GM21825 (cell line): ENCODE data around the gene RXFP4.
"Not testable (repeated sequence)": the region's sequence is repeated elsewhere in the genome, so short reads cannot be mapped to it uniquely, and the experiment has no call there.

ENCODE experiments used
- ATAC-seq: cut with Tn5 transposase; IDR thresholded peaks from one replicate; pipeline ENCODE4 v1.9.1; 2021; ENCODE audit warnings: mild to moderate bottlenecking, moderate library complexity; ENCODE audit not compliant: unreplicated experiment

The RXFP4 gene, protein sequence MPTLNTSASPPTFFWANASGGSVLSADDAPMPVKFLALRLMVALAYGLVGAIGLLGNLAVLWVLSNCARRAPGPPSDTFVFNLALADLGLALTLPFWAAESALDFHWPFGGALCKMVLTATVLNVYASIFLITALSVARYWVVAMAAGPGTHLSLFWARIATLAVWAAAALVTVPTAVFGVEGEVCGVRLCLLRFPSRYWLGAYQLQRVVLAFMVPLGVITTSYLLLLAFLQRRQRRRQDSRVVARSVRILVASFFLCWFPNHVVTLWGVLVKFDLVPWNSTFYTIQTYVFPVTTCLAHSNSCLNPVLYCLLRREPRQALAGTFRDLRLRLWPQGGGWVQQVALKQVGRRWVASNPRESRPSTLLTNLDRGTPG

DNA sequence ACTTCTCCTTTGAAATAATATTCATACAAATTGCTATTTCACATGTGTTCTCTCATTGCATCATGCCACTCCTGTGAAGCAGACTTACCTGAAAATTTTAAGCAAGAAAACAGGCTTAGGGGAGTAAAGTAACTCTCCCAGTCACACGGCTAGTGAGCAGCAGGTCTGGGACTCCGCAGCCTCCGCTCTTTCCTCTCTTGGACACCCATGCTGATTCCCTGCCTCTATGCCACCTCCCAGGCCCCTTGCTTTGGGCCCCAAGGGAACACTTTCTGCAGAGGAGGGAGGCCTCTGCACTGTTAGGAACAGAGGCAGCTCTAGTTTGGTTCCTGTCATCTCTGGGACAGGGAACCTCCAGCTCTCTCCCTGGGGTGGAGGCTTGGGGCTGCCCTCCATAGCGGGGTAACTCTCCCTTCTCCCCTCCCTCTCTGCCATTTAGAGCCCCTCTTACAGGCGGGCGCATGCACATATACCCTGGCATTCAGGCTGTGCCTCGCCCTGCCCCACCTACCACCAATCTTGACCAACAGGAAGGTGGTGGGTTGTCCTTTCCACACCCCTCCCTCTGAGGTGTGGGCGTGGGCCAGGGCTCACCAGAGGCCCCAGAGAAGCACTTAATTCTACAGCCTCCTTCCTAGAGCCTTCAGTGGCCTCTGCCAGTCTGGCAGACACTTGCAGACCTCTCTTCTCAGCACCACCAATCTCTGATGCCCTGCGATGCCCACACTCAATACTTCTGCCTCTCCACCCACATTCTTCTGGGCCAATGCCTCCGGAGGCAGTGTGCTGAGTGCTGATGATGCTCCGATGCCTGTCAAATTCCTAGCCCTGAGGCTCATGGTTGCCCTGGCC, at the start of gene RXFP4:
Gene RXFP4 (plus strand): TSS at position 646 of the 852 bp plus-strand sequence. CDS start 72 bp downstream, at position 718.
- no peak for ATAC-seq

DNA sequence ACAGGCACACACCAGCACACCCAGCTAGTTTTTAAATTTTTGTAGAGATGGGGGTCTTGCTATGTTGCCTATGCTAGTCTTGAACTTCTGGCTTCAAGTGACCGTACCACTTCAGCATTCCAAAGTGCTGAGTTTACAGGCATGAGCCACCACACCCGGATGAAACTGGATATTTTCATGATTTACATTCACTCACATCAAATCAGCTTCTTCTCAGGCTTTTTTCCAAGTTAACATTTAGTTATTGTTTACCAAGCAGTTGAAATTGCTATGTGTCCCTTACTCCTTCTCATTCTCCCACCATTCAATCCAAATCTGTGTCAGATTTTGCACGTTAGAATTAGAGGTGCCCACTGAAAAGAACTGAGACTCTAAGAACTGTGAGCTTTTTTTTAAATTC, 48.6 kb upstream of the RXFP4 start:
- no peak for ATAC-seq

DNA sequence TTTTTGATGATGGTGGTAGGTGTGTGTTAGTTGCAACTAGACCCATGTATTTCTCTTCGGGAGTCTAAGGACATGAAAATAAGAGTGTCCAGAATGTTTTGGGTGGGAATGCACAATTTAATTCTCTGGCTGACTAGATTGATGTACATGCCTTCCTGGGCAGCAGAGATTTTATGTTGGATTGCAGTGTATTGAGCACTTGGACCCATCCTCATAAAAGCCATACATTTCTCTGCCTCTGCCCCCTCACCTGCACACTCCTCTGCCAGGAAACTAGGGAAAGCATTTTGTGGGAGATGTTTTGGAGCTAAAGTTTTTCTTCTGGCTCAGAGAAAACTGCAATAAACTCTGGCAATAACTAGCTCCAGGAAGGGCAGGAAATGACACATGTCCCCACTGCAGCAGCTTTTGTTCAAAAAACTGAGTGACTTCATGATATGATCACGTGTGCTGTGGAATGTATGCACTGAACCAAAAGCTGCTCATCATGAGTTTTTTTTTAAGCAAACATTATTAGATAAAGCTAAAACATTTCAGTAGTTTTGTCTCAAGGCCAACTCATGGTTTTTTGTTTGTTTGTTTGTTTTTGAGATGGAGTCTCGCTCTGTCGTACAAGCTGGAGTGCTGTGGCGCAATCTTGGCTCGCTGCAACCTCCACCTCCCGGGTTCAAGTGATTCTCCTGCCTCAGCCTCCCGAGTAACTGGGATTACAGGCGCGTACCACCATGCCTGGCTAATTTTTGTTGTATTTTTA, 47.9 kb upstream of the RXFP4 start:
- no peak for ATAC-seq

DNA sequence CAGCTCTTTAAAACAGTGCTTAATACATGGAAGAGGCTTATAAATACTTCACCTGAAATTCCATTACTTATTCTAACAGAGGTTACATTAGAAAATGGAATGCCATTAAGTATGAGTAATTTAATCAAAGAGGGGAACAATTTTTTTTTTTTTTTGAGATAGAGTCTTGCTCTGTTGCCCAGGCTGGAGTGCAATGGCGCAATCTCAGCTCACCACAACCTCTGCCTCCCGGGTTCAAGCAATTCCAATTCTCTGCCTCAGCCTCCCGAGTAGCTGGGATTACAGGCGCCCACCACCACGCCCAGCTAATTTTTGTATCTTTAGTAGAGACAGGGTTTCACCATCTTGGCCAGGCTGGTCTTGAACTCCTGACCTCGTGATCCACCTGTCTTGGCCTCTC, 45.8 kb upstream of the RXFP4 start:
- ATAC-seq: not testable (repeated sequence)

DNA sequence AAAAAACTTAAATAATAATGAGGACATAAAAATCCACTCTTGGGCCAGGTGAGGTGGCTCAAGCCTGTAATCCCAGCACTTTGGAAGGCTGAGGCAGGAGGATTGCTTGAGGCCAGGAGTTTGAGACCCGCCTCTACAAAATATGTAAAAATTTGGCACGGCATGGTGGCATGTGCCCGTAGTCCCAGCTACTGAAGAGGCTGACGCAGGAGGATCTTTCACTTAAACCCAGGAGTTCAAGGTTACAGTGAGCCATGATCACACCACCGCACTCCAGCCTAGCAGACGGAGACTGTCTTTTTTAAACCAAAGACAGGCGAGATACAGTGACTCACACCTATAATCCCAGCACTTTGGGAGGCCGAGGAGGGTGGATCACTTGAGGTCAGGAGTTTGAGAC, 45.0 kb upstream of the RXFP4 start:
- not testable (repeated sequence) for ATAC-seq

DNA sequence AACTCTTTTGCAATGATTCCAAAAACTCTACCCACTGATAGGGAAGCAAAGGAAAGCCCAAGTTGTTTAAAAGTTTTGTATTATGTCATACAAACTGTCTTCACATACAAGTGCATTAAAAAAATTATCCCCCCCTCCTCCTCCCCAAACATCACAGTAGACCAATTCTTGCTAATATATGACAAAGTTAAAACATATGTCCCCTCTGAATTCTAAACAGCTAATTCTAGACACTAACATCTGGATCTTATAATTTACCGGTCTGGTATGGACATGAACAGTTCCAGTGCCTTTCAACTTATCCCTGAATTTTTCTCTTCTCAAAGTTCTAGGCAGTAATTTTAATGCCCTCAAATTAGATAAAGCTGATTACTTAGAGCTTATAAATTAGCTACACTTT, 43.7 kb upstream of the RXFP4 start:
- ATAC-seq: no peak

DNA sequence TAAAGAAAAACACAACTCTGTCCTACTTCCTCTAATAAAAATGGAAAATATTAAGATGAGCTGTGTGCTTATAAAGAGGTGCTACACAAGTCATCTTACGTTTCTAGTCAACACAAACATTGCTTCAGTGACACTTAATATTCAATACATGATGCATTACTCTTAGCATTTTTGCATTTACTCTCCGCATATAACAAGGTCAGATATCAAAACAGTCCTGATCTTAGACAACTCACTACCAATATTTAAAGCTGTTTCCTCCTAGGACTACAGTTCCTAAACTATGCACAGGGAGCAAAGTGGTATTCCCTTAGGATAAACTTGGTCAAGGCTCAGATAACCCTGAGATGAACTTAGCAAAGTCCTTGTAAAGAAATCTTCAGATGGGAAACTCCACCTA, 42.5 kb upstream of the RXFP4 start:
- no peak for ATAC-seq

DNA sequence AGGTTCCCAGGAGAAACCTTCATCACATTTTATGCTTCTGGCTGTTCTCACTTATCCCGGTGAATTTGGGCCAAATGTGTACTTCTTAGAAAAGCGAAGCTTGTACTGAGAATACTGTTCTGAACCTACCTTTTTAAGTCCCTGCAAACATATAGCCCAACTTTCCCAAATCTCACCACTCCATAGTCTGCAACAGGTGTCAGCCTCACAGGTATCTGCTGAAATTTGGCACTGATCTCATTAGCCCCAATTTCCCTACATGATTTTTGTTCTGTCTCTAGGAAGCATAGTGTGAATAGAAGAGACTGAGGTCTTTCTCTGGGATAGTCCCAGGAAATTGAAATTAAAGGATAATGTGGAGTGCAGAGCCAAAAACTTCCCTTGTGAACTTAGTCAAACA, 41.8 kb upstream of the RXFP4 start:
- no peak for ATAC-seq

DNA sequence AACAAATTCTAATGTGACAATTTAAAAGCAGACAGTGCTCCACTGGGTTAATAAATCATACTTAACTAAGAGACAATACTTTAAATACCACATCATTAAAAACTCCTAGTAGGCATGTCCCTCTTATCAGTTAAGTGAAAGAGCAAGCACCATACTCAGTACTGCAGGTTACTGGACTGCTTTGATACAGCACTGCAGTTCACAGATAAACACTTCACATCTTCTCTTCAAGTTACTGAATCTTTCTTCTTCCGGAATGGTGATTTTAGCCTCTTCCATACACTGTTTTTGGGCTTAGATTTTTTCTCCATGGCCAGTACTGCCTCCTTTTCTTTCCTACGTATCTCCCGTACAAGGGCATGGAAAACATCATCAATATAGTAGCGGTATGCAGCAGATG, 41.3 kb upstream of the RXFP4 start:
- no peak for ATAC-seq

DNA sequence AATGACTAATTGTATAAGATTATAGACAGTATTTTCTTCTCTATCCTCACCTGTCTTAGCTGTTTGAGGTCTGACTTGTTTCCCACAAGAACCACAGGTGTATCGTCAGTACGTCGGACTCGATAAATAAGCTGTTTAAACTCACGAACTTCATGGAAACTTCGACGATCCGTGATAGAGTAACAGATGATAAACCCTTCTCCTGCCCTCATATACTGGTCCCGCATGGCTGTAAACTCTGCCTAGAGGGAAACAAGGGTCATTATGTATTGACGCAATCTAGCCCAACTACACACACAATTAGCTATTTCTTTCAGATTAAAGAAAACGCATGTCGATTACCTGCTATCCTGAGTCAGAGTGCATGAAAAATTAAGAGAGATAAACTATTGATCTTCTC, 37.2 kb upstream of the RXFP4 start:
- no peak for ATAC-seq

DNA sequence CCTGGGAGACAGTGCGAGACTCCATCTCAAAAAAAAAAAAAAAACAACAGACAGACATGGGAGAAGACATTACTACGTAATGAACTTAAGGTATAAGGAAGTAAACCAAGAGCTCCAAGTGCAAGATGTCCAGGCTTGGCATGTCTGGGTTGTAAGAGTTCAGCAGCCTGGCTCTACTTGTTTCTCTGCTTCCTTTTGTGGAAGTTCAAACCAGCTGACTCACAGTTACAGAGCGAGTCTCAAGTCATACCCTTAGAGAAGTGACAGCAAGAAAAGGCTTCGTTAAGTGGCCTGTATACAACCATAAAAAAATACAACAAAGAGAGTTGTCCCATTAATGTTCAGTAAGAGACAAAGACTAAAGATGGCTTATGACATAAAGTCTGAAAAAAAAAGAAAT, 31.5 kb upstream of the RXFP4 start:
- no peak for ATAC-seq

DNA sequence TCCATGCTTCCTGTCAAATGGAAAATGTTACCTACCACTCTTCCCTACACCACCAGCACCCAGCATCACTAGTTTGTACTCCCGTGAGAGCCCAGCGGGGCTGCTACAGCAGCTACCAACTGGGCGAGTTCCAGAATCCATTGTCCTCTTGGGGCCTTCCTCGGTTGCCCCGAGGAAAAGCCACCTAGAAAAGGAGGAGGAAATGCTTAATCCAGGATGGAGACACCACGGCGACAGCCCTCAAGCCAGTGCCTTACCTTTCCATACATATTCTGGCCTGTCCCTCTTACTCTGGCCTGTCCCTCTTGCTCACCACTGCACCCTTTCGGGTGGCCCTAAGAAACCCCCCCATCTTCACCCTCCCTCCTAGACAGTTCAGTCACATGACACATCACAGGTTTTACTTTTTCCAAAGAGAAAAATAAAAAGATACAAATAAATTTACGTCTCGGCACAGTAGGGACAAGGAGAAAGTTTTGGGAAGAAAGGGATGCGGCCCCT, 30.8 kb upstream of the RXFP4 start:
- no peak for ATAC-seq

DNA sequence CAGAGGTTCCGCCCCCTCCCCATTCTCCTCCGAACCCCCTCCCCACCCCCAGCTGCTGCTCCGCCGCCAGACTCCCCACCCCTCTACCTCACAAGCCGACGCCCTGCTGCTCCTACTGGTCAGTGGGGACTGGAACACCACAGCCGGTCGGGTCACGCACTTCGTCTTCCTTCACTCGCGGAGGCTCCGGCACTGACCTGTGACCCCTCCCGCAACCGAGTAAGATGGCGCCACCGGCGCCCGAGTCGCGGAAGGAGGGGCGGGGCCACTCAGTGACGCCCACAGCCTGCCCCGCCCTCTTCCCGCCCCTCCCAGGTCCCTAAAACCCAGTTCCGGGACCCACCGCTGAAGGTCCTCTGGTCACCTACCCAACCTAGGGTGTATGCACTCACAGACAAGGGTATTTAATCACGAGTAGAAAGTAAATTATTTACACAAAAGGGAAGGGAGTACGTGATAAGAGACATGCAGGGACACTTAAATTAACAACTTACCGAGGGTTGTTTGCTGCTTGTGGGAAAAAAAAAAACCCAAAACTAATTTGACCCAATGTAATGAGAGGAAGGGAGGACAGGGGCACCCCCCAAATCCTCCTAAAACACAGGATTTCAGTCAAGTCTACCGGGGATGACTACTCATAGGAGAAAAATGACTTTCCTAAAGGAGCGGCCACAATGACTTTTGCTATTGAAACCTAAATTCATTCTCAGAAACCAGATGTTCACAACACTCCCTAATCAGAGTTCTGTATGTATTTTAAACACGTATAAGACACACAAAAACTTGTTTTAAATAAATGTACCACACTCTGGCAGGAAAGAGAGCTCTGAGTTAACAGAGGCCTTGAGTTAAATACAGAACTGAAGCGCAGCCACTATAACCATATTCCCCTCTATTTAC, 30.0 kb upstream of the RXFP4 start, which contains the start of gene RIT1:
Gene RIT1 (minus strand): TSS at position 194 of the 900 bp plus-strand sequence. CDS start 588 bp downstream, outside the sequence.
- peak; percentile 84 for ATAC-seq

DNA sequence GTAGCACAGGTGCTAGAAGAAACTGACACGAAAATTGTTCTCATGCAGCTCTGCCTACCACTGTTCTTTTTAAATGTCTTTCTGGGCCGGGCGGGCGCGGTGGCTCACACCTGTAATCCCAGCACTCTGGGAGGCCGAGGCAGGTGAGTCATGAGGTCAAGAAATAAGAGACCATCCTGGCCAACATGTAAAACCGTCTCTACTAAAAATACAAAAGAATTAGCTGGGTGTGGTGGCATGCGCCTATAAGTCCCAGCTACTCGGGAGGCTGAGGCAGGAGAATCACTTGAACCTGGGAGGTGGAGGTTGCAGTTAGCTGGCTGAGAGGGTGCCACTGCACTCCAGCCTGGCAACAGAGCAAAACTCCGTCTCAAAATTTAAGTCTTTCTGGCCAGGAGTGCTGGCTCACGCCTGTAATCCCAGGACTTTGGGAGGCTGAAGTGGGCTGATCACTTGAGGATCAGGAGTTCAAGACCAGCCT, 29.3 kb upstream of the RXFP4 start:
- no peak for ATAC-seq

DNA sequence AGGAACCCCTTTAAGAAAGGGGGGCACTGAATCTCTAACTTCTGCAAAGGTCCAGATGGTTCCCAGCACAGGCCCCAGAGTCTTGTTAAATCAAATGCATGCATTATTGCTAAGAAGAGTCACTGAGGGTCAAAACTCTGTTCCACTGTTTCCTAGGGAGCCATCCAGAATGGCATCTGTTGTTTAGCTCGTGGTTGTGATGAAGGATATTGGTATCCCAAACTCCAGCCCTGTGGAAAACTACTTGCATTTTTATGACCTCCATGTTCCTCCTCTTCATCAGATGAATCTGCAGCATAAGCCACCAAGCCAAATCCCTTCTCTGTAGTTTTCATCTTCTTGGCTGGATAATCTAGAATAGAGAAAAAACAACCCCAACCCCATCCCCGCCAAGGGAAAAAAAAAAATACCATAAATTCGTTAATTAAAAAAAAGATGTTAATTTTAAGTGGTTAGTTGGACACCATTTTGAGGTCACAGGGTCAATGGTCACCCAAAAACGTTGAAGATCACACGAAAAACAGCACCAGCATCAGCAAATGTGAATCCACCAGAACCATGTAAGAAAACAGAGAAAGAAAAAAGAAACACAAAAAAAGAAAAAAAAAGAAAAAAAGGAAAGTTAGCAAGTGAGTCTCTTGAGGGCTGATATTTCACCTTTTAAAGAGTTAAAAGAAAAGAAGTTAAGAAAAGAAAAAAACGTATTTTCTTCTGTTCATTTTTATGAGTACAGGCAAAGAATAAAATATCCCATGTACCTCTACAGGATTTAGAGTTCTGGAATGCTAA, 27.3 kb upstream of the RXFP4 start:
- no peak for ATAC-seq

DNA sequence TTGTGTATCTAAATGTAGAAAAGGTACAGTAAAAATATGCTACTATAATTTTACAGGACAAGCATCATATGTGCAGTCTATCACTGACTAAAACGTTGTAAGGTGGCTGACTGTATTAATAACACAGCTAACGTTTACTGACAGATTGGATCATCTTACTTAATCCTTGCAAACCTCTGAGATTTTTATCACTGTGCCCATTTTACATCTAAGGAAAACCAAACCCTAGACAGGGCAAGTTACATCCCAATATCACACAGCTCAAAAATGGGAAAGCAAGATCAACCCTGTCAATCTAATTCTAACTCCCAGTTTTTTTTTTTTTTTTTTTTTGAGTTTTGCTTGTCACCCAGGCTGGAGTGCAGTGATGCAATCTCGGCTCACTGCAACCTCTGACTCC, 22.8 kb upstream of the RXFP4 start:
- no peak for ATAC-seq

DNA sequence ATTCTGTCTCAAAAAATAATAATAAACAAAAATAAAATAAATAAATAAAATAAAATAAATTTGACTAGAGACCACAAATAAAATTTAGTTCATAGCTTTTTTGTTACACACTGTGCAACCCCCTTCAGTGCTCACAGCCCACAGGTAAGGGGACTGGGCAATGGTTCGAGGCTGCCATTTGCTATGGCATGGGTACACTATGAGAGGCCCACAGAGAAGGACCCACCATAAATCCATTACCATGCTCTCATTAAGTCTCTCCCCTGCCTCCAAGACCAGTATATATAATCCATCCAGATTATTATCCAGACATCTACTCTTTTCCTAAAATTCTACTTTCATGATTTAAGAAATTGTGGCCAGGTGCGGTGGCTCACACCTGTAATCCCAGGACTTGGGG, 21.6 kb upstream of the RXFP4 start:
- ATAC-seq: no peak

DNA sequence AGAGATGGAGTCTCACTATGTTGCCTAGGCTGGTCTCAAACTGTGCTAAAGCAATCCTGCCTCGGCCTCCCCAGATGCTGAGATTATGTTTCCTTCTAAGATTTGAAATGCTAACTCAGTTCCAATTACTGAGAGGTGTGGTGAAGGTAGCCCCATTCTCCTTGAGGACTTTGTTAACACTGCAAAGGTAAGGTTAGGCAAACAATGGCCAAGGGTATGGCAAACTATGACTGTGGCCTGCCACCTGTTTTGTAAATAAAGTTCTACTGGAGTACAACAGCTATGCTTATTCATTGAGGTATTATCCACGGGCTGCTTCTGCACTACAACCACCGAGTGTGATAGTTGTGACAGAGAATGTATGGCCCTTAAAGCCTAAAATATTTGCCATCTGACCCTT, 20.7 kb upstream of the RXFP4 start:
- no peak for ATAC-seq

DNA sequence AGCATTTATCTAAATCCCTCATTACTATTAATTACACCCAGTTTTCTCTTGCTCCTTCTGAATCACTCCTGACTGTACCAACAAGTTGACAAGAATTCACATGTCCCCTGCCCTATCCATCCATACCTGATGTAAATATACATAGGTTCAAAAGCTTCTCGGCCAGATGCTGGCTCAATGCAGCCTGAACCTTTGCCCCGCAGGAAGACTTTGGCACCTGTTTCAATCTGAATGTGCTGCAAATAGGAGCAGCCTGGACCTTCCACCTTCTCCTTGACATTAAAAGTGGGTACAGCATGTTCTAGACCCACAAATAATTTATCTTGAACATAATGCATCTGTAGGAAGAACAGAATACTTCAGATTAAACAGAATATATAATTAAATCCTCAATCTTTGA, 15.9 kb upstream of the RXFP4 start:
- no peak for ATAC-seq
